Non-pigmented ciliary epithelial cell (primary cell): ENCODE measurements around the gene STAM2.

Experiments used
- DNase-seq: peaks from one replicate; pipeline ENCODE4 v3.0.0-alpha.2; 2010; ENCODE audit warnings: low read depth

The STAM2 gene

DNA sequence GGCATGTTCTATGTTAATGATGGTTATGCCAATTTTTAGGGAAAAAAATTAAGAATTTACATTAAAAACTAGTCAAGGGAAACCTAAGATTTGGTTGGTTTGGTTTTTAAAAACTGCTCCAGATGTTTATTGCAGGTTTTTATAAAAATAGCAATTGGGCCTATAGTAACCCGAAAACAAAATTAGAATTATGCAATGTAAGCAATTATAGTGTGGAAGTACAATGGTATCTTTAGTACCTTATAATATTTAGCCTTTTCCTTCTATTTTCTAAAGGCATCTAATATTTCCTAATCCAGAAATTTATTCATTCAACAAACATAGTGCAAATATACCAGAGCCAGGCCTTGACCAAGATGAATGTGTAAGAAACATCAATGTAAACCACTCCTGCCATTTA is 104.0 kb downstream of the STAM2 start:
- no peak for DNase-seq

DNA sequence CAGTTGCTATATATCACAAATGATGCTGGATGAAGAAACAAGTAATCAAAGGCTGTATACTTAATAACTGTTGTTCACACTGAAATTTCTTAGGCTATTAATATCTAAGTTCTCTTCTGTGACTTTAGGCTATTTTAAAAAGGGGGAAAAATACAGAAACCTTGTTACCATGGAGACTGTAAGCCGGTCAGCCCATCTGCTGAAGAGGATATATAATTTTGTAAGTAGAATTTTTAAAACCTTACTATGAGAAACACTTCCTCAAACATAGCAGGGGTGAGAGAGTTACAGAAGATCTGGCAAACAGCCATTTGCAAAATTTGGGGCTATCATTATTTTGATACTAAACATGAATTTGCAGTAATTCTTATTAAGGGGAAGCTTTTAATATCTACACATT is 104.5 kb downstream of the STAM2 start:
- DNase-seq, result no peak

DNA sequence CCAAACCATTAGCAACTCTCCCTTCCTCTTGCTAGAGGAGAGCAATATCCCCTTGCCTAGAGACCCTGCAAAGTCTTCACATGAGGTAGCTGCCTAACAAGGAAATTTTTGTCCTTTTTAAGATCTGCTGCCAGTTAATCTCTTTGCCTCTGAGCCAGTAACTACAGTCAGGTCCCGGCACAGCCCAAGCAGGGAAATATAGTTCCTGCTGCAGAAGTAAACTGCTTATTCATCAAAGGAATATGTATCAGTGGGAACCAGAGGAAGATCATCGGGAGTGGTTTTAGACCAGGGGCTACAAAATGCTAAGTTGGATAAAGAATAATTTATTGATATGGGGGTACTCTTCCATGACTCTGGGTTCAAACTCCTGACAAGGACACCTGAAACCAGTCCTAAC is 107.3 kb downstream of the STAM2 start:
- DNase-seq, result no peak

DNA sequence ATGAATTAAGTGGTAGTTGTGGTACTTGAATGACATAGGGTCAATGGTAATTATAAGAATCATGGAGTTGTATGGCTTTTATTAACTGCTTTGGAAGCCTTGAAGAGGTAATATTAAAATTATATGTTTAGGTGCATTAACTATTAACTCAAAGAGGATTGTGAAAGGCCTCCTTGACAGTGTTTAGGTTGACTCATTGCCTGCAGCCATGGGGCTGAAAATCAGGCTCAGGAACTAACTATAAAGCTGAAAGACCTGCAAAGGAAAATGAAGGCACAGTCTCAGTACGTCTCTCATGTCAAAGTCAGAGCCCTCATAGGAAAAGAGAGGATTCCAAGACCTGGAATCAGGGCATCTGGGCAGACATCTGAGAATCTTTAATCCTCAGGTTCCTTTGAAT is 107.7 kb downstream of the STAM2 start:
- DNase-seq, result no peak
